PFSK-1 (cell line): ENCODE data around the gene UQCR11.

ENCODE experiments used
- FOXP2 ChIP-seq: optimal IDR thresholded peaks from 2 replicates; pipeline ENCODE3; 2011; ENCODE audit warnings: borderline replicate concordance, control low read depth, inconsistent platforms; ENCODE audit not compliant: insufficient read depth; ENCODE audit errors: extremely low read length, extremely low read depth
- POLR2AphosphoS5 ChIP-seq: IDR thresholded peaks from 2 replicates; pipeline ENCODE4 v1.6.1; 2012; ENCODE audit warnings: low read depth, mild to moderate bottlenecking, control low read depth, low read length, moderate library complexity
- SIN3A ChIP-seq: IDR thresholded peaks from 2 replicates; pipeline ENCODE4 v1.6.1; 2012; ENCODE audit warnings: mild to moderate bottlenecking, low read length, moderate library complexity, borderline replicate concordance; ENCODE audit not compliant: insufficient read depth
- TAF1 ChIP-seq: IDR thresholded peaks from 2 replicates; pipeline ENCODE4 v1.6.1; 2012; ENCODE audit warnings: low read length, control low read depth, borderline replicate concordance; ENCODE audit not compliant: insufficient read depth
- TF ChIP-seq, protein P1 (sequence below), 2 experiments: IDR thresholded peaks; 2 replicates each; pipeline versions ENCODE4 v1.6.1 to v1.8.0; 2011 to 2012; ENCODE audit warnings: low read depth in 2 of 2, low read length in 2 of 2, control low read depth in 1 of 2, inconsistent platforms in 1 of 2, mild to moderate bottlenecking in 1 of 2, moderate library complexity in 1 of 2; ENCODE audit not compliant: insufficient read depth in 1 of 2

DNA sequence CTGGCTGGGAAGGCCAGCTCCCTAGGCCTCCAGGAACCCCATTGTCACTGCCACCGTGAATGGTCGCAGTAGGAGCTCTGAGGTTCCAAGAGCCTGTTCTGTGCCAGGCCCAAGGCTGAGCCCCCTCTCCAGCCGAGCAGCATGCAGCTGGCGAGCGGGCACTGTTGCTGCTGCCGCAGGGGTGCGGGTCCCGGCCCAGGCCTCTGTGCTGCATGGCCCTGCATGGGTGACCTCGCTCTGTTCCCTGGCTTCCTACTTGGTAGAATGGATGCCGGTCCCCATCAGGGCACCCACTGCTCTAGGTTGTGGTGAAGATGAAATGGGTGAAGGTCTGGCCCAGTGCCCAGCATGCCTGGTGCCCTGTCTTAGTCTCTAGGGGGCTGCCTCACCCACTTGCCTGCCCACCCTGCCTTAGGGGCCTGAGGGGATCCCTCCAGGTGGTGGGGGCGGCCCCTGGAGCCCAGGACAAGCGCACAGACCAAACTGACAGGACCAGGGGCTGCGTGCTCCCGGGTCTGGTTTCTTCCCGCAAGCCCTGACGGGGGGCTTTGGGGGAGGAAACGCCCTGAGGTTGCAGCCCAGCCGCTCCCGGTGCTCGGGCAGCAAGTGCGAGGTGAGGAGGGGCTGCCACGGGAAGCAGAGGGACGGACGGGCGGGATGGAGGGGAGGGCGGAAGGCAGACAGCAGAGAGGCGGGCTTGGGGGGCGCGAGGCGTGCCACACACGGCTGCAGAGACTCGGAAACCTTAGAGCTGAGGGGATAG is 8.7 kb upstream of the UQCR11 start:
- no peak for TF ChIP-seq TAF1
- TF ChIP-seq POLR2AphosphoS5, result no peak
- TF ChIP-seq, protein P1, sequence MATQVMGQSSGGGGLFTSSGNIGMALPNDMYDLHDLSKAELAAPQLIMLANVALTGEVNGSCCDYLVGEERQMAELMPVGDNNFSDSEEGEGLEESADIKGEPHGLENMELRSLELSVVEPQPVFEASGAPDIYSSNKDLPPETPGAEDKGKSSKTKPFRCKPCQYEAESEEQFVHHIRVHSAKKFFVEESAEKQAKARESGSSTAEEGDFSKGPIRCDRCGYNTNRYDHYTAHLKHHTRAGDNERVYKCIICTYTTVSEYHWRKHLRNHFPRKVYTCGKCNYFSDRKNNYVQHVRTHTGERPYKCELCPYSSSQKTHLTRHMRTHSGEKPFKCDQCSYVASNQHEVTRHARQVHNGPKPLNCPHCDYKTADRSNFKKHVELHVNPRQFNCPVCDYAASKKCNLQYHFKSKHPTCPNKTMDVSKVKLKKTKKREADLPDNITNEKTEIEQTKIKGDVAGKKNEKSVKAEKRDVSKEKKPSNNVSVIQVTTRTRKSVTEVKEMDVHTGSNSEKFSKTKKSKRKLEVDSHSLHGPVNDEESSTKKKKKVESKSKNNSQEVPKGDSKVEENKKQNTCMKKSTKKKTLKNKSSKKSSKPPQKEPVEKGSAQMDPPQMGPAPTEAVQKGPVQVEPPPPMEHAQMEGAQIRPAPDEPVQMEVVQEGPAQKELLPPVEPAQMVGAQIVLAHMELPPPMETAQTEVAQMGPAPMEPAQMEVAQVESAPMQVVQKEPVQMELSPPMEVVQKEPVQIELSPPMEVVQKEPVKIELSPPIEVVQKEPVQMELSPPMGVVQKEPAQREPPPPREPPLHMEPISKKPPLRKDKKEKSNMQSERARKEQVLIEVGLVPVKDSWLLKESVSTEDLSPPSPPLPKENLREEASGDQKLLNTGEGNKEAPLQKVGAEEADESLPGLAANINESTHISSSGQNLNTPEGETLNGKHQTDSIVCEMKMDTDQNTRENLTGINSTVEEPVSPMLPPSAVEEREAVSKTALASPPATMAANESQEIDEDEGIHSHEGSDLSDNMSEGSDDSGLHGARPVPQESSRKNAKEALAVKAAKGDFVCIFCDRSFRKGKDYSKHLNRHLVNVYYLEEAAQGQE (IDR thresholded peaks at IDR 0.05; ENCODE audit: insufficient read depth in 1 of 2, low read depth in 2 of 2, low read length in 2 of 2), result no peak
- TF ChIP-seq SIN3A, result no peak
- no peak for TF ChIP-seq FOXP2
